Activated naive CD4-positive, alpha-beta T cell (primary cell): ENCODE data around the gene B3GNT3.

ENCODE experiments used
- DNase-seq, 4 experiments: peaks; one replicate each; lab custom pipeline; 2025; lab: John Stamatoyannopoulos, UW

Gene B3GNT3

GRCh38 chr19:17832443-17833208, 37.7 kb downstream of the B3GNT3 start:
- DNase-seq = no peak

DNA sequence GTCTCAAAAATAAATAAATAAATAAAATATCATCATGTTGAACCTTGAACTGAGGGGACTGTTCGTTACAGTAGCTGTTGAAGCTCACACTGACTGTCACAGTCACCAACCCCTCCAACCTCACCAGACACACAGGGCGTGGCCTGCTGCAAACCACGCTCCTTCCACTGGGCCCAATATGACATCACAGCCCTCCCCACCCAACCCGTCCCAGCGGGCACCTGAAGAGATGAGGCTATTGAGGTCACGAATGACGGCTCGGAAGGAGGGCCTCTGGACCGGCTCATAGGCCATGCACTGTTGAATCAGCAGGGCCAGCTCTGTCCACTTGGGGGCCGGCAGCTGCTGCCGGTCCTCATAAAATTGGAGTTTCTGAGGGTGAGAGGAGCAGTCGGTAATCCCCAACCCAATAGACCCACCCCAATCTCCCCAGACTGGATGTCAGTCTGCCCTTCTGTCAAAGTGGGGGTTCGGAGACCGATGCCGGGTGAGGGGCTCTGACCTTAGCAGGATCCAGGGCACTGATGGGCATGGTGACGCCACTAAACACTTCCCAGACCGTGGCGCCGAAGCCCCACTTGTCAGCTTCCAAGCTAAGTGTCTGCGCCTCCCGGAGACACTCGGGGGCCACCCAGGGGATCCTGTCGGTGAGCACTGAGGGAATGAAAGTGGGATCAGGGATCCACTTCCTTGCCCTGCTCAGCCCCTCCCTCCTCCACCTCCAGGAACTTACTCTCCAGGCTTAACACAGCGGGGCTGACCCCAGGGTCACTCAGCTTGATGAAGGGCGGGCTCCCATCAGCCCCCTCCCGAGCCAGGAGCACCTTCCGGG, 39.6 kb downstream of the B3GNT3 start:
- DNase-seq = no peak

GRCh38 chr19:17835182-17836006, 40.5 kb downstream of the B3GNT3 start:
- no peak for DNase-seq

- DNase-seq = no peak
Measured at GRCh38 chr19:17836530-17836929, 41.6 kb downstream of the B3GNT3 start.

DNA sequence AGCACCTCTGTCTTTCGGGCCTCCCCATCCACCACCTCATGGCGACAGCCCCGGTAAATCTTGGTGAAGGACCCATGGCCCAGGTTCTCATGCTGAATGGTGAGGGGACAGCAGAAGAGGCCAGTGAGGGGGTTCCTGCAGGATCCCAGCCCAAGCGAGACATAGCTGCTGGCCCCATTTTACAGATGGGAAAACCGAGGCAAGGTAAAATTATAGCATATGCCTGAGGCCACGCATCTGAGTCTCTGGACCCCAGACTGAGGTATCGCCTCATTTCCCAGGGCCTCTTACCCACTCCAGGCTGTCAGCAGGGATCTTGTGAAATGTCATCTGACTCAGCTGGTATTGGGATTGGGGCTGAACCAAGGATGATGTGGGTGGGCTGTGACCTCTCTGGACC, 43.0 kb downstream of the B3GNT3 start:
- DNase-seq = no peak

- no peak for DNase-seq
Measured at GRCh38 chr19:17840019-17840418, 45.1 kb downstream of the B3GNT3 start.

DNA sequence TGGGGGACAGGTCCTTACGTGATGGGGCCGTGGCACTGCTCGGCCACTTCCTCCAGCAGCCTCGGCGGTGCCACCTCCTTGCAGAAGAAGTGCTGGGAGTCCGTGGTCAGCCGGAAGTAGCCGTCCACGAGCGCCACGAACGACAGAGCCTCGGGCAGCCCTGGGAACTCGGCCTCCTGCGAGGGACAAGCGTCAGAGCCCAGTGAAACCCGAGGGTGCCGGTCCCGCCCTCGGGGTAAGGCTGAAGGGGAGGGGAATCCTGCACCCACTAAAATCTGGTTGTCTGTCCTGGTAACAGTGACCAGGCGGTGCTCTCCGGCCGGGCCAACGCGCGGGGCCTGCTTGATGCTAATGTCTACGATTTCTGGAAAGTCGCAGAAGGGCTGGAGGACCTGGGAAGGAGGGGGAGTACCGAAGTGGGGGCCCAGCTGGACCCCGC, 46.5 kb downstream of the B3GNT3 start:
- no peak for DNase-seq

GRCh38 chr19:17841810-17842662, 47.1 kb downstream of the B3GNT3 start:
- DNase-seq = peak in 3 of 4 experiments; percentile 16 to 36 (median 30)

GRCh38 chr19:17842663-17843291, 47.8 kb downstream of the B3GNT3 start:
- DNase-seq = no peak

GRCh38 chr19:17843292-17843827, 48.4 kb downstream of the B3GNT3 start:
- no peak for DNase-seq

- DNase-seq = no peak
Measured at GRCh38 chr19:17843908-17844490, 49.1 kb downstream of the B3GNT3 start.

DNA sequence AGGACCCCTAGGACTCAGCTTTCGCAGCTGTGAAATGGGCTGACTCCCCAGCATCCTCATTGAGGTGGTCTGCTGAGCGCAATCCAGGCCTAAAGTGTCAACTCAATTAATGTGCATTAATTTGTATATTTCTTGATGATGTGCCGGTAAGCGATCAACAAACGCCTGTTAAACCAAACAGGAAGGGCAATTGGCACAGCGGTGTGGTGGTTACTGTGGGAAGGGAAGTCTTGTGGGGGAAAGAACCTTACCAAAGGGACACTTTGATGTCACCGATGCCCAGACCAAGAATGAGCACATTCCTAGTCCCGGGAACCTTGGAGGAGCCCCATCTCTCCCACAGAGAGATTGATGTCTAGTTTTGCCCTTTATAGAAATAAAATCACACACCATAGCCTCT, 51.2 kb downstream of the B3GNT3 start:
- no peak for DNase-seq

DNA sequence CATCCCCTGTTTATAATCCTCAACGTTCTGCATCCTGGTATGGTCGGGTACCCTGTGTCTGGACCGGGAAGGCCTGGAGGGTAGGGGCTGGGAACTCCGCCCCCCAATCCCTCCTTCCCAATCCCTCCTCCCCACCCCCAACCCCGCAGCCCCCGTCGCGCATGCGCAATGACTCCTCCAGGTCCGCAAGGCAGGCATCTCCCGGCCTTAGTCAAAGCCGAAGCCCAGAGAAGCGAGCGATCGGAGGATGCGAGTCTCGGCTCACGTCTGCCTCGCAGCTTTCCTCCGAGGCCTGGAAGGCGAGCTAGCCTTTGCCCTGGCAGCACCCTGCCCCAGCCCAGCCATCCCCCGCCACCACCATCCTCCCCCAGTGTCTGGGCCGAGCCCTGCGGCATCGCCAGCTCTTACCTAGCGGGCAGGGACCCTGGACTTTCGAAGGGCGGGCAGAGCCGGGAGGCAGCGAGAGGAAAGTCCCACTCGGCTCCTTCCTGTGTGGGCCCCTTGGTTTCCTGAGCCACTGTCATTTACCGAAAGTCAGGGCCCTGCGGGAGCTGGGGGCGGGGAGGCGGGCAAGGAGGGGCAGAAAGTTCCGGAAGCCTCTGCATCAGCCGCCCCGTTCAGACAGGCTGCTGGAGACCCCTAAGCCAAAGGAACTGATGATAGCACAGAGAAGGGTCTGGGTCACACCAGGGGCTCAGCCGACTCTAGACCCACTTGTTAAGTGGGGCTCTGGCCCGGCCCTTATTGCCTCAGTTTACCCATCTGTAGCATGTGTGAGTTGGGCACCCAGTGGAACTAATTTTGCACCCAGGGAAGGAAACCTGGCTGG, 52.8 kb downstream of the B3GNT3 start, which contains the start of gene JAK3:
Gene JAK3 (minus strand): TSS at position 445 of the 829 bp plus-strand sequence. CDS start 3,565 bp downstream, outside the sequence.
- DNase-seq = peak; percentile 61 to 82 (median 76)

DNA sequence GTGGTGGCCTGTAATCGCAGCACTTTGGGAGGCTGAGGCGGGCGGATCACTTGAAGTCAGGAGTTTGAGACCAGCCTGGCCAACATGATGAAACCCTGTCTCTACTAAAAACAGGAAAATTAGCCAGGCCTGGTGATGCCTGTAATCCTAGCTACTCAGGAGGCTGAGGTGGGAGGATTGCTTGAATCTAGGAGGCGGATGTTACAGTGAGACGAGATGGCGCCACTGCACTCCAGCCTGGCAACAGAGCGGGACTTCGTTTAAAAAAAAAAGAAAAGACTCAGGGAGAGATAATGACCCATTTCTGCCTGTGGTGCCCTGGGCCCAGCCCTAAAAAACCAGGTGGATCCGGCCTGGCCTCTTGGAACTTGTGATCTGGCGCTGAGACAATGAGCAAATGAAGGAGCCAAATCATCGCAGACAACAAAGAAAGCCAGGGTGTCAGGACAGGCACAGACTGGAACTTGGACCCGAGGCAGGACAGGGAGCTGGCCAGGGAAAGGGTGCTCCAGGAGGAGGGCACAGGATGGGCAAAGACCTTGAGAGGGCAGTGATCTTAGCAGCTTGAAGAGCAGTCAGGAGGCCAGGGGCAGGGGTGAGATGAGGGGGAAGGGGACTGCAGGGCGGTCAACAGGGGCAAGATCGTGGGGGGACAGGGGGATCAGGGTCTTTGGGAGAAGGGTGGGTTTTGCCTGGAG, 53.8 kb downstream of the B3GNT3 start:
- DNase-seq = no peak

- DNase-seq = no peak
Measured at GRCh38 chr19:17854061-17854460, 59.1 kb downstream of the B3GNT3 start.

- DNase-seq = peak; percentile 92 to 96 (median 94)
Measured at GRCh38 chr19:17855280-17856152, 60.6 kb downstream of the B3GNT3 start.
